Pons (tissue), 1 donor: ENCODE measurements around the gene CCDC144A.
"Not testable (repeated sequence)": the region's sequence is repeated elsewhere in the genome, so short reads cannot be mapped to it uniquely, and the experiment has no call there.

Experiments
- DNase-seq: peaks from one replicate; pipeline ENCODE4 v3.0.0-alpha.2; 2016; ENCODE audit warnings: low spot score

CCDC144A gene, protein sequence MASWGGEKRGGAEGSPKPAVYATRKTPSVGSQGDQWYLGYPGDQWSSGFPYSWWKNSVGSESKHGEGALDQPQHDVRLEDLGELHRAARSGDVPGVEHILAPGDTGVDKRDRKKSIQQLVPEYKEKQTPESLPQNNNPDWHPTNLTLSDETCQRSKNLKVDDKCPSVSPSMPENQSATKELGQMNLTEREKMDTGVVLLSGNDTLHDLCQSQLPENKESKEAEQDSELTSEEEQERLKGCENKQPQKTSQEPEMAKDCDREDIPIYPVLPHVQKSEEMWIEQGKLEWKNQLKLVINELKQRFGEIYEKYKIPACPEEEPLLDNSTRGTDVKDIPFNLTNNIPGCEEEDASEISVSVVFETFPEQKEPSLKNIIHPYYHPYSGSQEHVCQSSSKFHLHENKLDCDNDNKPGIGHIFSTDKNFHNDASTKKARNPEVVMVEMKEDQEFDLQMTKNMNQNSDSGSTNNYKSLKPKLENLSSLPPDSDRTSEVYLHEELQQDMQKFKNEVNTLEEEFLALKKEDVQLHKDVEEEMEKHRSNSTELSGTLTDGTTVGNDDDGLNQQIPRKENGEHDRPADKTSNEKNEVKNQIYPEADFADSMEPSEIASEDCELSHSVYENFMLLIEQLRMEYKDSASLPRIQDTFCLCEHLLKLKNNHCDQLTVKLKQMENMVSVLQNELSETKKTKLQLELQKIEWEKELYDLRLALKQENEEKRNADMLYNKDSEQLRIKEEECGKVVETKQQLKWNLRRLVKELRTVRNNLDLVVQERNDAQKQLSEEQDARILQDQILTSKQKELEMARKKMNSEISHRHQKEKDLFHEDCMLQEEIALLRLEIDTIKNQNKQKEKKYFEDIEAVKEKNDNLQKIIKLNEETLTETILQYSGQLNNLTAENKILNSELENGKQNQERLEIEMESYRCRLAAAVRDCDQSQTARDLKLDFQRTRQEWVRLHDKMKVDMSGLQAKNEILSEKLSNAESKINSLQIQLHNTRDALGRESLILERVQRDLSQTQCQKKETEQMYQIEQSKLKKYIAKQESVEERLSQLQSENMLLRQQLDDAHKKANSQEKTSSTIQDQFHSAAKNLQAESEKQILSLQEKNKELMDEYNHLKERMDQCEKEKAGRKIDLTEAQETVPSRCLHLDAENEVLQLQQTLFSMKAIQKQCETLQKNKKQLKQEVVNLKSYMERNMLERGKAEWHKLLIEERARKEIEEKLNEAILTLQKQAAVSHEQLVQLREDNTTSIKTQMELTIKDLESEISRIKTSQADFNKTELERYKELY (N-terminal part only)

GRCh38 chr17:16689731-16690281, at the start of gene CCDC144A:
Gene CCDC144A (plus strand): TSS chr17:16690241. CDS start chr17:16690401, 160 bp downstream.
- DNase-seq: not testable (repeated sequence)

GRCh38 chr17:16649585-16649984, 40.5 kb upstream of the CCDC144A start:
- DNase-seq: no peak

DNA sequence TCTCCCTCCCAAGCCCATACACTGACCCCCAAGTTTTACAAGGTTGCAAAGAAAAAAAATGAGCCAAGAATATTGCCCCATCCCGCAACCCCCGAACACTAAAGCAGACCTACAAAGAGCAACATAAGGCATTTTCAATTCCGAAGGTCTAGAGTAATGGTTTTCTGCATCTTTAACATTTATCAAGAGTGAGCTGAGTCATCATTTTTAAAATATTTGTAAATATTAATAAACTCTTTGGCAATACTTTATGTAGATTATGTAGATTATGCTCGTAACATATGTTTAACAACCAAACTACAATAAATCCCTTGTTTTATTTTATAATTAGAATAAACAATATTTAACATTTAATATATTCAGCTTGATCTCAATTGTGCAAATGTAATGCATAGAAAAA, 37.8 kb upstream of the CCDC144A start:
- DNase-seq: no peak

DNA sequence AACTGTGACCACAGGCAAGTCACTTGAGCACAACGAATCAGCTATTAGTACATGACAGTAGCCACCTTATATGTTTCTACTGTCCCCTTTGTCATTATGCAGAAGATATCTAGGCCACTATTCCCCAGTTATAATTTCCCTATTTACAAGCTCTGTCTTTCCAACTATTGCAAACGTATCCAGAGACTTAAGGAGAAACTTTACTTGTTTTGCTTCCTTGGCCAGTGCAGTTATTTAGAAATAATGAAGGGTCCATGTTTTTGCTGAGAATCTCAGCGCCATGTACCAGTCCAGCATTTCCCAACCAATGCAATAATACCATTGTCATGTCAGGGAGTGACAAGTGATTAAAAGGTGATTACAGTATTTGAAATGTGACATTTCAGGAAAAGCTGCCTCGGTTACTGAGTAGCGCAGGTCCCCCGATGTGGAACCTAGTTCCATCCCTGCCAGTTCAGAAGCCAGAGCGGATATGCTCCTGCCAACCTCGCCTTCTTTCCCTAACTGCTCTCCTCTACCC, 37.1 kb upstream of the CCDC144A start:
- peak; percentile 43 for DNase-seq

DNA sequence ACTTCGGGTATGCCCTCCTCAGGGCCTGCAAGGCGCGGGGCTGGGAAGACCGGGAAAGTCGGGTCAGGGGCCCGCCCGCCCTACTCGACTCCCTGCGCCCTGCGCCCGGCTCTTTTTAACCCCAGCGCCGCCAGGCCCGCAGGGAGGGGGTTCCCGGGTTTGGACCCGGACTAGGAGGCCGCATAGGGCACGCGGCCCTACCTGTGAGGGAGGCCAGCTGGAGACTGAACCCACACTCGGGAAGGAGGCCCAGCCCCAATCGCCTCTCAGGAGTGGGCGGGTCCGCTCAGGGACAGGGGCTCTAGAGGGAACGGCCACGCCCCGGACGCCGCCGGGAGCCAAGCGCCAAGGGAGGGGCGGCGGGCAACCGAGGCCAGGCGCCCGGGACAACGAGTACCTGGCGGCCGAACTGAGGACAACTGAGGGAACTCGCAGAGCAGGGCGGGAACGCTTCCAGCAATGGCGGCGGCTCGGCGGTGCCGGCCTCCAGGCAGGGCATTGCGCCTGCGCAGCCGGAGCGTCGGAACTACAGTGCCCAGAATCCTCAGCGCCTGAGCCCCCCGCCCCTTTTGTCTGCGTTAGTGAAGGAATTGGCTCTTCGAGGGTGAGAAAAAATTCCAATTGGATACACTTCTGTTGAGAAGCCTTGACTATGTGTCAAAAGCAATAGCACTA, 36.5 kb upstream of the CCDC144A start, which contains the start of gene ZNF624:
ZNF624 (minus strand) TSS at position 484 of the 675 bp plus-strand sequence.
- DNase-seq: peak; percentile 85

- no peak for DNase-seq
These were observed 28.8 kb upstream of the CCDC144A start for GRCh38 chr17:16661217-16661616.

GRCh38 chr17:16662936-16663335, 27.1 kb upstream of the CCDC144A start:
- no peak for DNase-seq

- DNase-seq: not testable (repeated sequence)
These were observed 23.5 kb upstream of the CCDC144A start for GRCh38 chr17:16666553-16666906.

GRCh38 chr17:16666907-16667636, 23.0 kb upstream of the CCDC144A start:
- DNase-seq: peak; percentile 27

GRCh38 chr17:16676676-16677268, 13.3 kb upstream of the CCDC144A start:
- DNase-seq: no peak

- DNase-seq: not testable (repeated sequence)
These were observed 6.5 kb upstream of the CCDC144A start for GRCh38 chr17:16683290-16684138.

- DNase-seq: not testable (repeated sequence)
These were observed 4.0 kb upstream of the CCDC144A start for GRCh38 chr17:16686019-16686418.

- DNase-seq: not testable (repeated sequence)
These were observed 2.9 kb upstream of the CCDC144A start for GRCh38 chr17:16687151-16687550.

DNA sequence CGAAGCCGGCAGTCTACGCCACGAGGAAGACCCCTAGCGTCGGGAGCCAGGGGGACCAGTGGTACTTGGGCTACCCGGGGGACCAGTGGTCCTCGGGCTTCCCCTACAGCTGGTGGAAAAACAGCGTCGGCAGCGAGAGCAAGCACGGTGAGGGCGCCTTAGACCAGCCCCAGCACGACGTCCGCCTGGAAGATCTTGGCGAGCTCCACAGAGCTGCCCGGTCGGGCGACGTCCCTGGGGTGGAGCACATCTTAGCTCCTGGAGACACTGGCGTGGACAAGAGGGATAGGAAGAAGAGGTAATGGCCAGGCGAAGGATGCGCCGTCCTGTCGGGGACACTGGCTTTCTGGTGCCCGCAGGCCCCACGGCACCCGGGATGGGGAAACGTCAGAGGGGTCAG, 406 bp downstream of the CCDC144A start:
- DNase-seq: not testable (repeated sequence)

- DNase-seq: not testable (repeated sequence)
These were observed 7.6 kb downstream of the CCDC144A start for GRCh38 chr17:16697603-16698002.

GRCh38 chr17:16745492-16746203, 55.6 kb downstream of the CCDC144A start:
- not testable (repeated sequence) for DNase-seq

- not testable (repeated sequence) for DNase-seq
These were observed 56.5 kb downstream of the CCDC144A start for GRCh38 chr17:16746571-16746970.

DNA sequence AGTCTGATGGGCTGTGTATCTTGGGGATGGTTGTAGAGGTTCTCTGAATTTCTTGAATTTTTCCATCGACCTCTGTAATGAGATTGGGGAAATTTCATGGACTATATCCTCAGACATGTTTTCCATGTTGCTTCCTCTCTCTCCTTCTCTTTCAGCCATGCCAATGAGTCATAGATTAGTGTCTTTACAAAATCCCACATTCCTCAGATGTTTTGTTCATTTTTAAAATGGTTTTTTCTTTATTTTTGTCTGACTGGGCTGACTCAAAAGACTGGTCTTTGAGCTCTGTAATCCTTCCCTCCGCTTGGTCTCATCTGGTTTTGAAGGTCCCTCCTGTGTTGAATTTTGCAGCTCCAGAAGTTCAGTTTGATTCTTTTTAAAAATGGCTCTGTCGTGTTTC, 60.5 kb downstream of the CCDC144A start:
- not testable (repeated sequence) for DNase-seq
